ENCODE measurements around the gene RABGAP1L. TPM values are rescaled to one million over a fixed set of nuclear protein-coding genes. Genes with fewer than 3 reads are reported as not detected.

The RABGAP1L gene
- total and polyA plus RNA-seq, 2 of the 4 experiments (the other 2 are of a cell fraction) = 7.9 to 26.7 TPM

DNA sequence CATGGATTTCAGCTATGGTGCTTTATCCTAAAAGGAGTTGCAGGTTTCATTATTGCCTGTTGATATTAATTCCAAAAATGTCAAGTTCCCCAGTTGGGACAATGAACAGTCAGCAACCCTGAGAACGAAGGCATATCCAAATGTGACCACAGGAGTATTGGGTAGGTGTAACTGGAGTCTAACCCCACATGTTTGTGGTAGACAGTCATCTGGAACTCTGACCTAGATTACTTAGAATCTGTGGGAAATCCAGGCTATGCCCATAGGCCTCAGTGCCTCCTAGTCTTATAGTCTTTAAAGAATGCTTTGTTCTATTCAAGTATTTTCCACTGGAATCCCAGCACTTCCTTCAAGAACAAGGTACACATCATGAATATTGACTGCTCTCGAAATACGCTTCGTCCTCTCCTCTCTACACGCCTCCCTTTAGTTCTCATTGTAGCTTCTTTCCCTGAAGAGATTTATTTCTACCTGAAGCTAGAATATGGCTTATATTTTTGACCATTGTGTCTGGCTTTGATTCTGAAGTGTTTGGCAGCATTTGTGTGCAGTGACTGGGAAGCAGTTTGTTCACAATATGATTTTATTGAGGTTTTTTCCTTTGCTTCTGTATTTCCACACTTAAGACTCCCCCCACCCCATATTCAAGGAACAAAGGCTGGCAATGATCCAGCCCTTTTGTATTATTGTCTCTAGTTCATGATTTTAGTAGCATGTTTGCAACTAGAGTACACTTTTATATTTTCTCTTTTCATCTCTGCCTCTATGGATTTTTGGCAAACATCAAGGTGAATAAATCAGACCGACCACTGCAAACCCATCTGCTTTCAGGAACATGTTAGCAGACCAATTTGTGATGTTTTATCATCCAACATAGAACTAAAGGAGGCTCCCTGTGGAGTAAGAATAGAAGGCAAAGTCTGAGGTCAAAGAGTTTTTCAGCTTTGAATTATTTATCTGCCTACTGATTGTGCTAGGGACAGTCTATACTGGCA is 467.0 kb downstream of the RABGAP1L start:
- ChIA-PET CTCF (interaction anchor here (1.0 to 1.5 kb wide), 2 partner anchors 10 kb away, joined by 3 to 4 read pairs; no protein-coding TSS in a partner anchor), POLR2A (ENCODE audit: unreplicated experiment) (no interaction called here)
- Histone ChIP-seq H3K14ac (replicated peaks; ENCODE audit: low read depth, low read length) (no peak overlapping the region), H2AK9ac (replicated peaks; ENCODE audit: low read depth, low read length, poor library complexity) (no peak overlapping the region), H4K5ac (ENCODE audit: low read depth, low read length) (no peak overlapping the region), H3K4me3 (ENCODE audit: insufficient read depth, low read depth, low read length) (no peak overlapping the region), H3K79me1 (ENCODE audit: low read depth in 1 of 2, low read length in 2 of 2) (no peaks in the 10 kb centered on the region), H3K27me3 (ENCODE audit: control insufficient read depth, insufficient read depth, low read length) (no peaks in the 10 kb centered on the region), H3K36me3 (ENCODE audit: control insufficient read depth, insufficient read depth, low read length) (no peaks in the 10 kb centered on the region), H3K9ac (ENCODE audit: low read depth, low read length) (no peak overlapping the region), H3K56ac (ENCODE audit: extremely low read depth, insufficient read depth, low read length) (no peak overlapping the region), H4K8ac (ENCODE audit: low read depth in 2 of 2, low read length in 2 of 2) (no peak overlapping the region), H3K18ac (ENCODE audit: low read depth, low read length) (no peak overlapping the region), H2BK15ac (ENCODE audit: low read depth, low read length) (no peak overlapping the region), H3K4me2 (ENCODE audit: low read depth, low read length) (no peak overlapping the region), H2AK5ac (ENCODE audit: low read depth, low read length) (no peak overlapping the region), H3K4me1 (ENCODE audit: control insufficient read depth, insufficient read depth, low read length) (no peaks in the 10 kb centered on the region; the same call in 1 of the 2 replicates), H2BK20ac (ENCODE audit: low read depth, low read length) (no peak overlapping the region), H3K4ac (ENCODE audit: low read depth, low read length) (no peak overlapping the region), H2BK120ac (ENCODE audit: low read depth, low read length) (no peak overlapping the region), H2BK5ac (ENCODE audit: low read depth, low read length, poor library complexity, severe bottlenecking) (no peak overlapping the region), H3K9me1 (ENCODE audit: insufficient read depth, low read length) (no peaks in the 10 kb centered on the region), H3K23ac (ENCODE audit: low read depth, low read length) (no peak overlapping the region), H3K27ac (ENCODE audit: insufficient read depth, low read length) (no peak overlapping the region), H4K91ac (ENCODE audit: insufficient read depth, low read depth, low read length) (no peak overlapping the region), H4K20me1 (ENCODE audit: insufficient read depth, low read length) (no peaks in the 10 kb centered on the region), H3K9me3 (ENCODE audit: control insufficient read depth, insufficient read depth, low read length) (no peaks in the 10 kb centered on the region), H2AFZ (replicated peaks; ENCODE audit: low read length, poor library complexity) (no peak overlapping the region)
- DNase-seq (peak; percentile 55), ATAC-seq (ENCODE audit: low read depth) (no peak)
- in situ Hi-C loops (cut with MboI; ENCODE audit: low sequenced_read_pairs) = no loop called here
- no TSS peak for BruUV-seq (replicated peaks)
- dilution Hi-C loops (cut with HindIII; ENCODE audit: low sequenced_read_pairs, unreplicated experiment) = no loop called here
- intact Hi-C loops (cut with micrococcal nuclease) = no loop called here
- WGBS, 2 experiments (ENCODE audit: extremely low coverage in 2 of 2, insufficient read length in 1 of 2) = no CpG with 5 or more reads among the region's 6 CpGs
- TF ChIP-seq RAD21 (IDR thresholded peaks at IDR 0.05; ENCODE audit: low read length) (no peak), MAZ (IDR thresholded peaks at IDR 0.05; ENCODE audit: borderline replicate concordance, low read depth, low read length) (no peak), FOS (IDR thresholded peaks at IDR 0.05; ENCODE audit: low read depth, low read length) (no peak), POLR2A (IDR thresholded peaks at IDR 0.05; ENCODE audit: low read depth, low read length) (no peak), RCOR1 (IDR thresholded peaks at IDR 0.05; ENCODE audit: insufficient replicate concordance, low read length) (no peak), SMC3 (IDR thresholded peaks at IDR 0.05; ENCODE audit: low read depth, low read length) (no peak), RFX5 (IDR thresholded peaks at IDR 0.05; ENCODE audit: low read depth, low read length) (no peak), NFE2L2 (IDR thresholded peaks at IDR 0.05; ENCODE audit: low read depth, low read length) (no peak), MXI1 (IDR thresholded peaks at IDR 0.05; ENCODE audit: borderline replicate concordance, low read depth, low read length) (no peak), MAFK (IDR thresholded peaks at IDR 0.05; ENCODE audit: low read depth, low read length) (no peak), CEBPB (IDR thresholded peaks at IDR 0.05; ENCODE audit: low read depth, low read length) (no peak)
- TF ChIP-seq, protein P1, sequence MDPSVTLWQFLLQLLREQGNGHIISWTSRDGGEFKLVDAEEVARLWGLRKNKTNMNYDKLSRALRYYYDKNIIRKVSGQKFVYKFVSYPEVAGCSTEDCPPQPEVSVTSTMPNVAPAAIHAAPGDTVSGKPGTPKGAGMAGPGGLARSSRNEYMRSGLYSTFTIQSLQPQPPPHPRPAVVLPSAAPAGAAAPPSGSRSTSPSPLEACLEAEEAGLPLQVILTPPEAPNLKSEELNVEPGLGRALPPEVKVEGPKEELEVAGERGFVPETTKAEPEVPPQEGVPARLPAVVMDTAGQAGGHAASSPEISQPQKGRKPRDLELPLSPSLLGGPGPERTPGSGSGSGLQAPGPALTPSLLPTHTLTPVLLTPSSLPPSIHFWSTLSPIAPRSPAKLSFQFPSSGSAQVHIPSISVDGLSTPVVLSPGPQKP (IDR thresholded peaks at IDR 0.05; ENCODE audit: borderline replicate concordance, low read depth, low read length) = no peak
- TF ChIP-seq, protein P2, sequence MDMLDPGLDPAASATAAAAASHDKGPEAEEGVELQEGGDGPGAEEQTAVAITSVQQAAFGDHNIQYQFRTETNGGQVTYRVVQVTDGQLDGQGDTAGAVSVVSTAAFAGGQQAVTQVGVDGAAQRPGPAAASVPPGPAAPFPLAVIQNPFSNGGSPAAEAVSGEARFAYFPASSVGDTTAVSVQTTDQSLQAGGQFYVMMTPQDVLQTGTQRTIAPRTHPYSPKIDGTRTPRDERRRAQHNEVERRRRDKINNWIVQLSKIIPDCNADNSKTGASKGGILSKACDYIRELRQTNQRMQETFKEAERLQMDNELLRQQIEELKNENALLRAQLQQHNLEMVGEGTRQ (IDR thresholded peaks at IDR 0.05; ENCODE audit: low read depth, low read length) = no peak
- TF ChIP-seq, protein P3, sequence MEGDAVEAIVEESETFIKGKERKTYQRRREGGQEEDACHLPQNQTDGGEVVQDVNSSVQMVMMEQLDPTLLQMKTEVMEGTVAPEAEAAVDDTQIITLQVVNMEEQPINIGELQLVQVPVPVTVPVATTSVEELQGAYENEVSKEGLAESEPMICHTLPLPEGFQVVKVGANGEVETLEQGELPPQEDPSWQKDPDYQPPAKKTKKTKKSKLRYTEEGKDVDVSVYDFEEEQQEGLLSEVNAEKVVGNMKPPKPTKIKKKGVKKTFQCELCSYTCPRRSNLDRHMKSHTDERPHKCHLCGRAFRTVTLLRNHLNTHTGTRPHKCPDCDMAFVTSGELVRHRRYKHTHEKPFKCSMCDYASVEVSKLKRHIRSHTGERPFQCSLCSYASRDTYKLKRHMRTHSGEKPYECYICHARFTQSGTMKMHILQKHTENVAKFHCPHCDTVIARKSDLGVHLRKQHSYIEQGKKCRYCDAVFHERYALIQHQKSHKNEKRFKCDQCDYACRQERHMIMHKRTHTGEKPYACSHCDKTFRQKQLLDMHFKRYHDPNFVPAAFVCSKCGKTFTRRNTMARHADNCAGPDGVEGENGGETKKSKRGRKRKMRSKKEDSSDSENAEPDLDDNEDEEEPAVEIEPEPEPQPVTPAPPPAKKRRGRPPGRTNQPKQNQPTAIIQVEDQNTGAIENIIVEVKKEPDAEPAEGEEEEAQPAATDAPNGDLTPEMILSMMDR (conservative IDR thresholded peaks at IDR 0.05; ENCODE audit: low read depth, low read length) = no peak
